GM21717 (cell line): ENCODE measurements around the gene SARM1.
"Not testable (repeated sequence)": the region's sequence is repeated elsewhere in the genome, so short reads cannot be mapped to it uniquely, and the experiment has no call there.

Source experiments
- ATAC-seq: cut with Tn5 transposase; IDR thresholded peaks from one replicate; pipeline ENCODE4 v1.9.1; 2021; ENCODE audit warnings: mild to moderate bottlenecking, moderate library complexity; ENCODE audit not compliant: unreplicated experiment

Gene SARM1

GRCh38 chr17:28415886-28416285, 44.4 kb downstream of the SARM1 start:
- no peak for ATAC-seq

- ATAC-seq = no peak
Measured at GRCh38 chr17:28416703-28417311, 45.3 kb downstream of the SARM1 start.

GRCh38 chr17:28421787-28422305, 50.4 kb downstream of the SARM1 start:
- no peak for ATAC-seq

GRCh38 chr17:28425206-28425605, 53.7 kb downstream of the SARM1 start:
- ATAC-seq = no peak

- ATAC-seq = no peak
Measured at GRCh38 chr17:28426081-28426519, 54.6 kb downstream of the SARM1 start.

GRCh38 chr17:28427371-28427770, 55.9 kb downstream of the SARM1 start:
- no peak for ATAC-seq

- not testable (repeated sequence) for ATAC-seq
Measured at GRCh38 chr17:28427982-28428381, 56.5 kb downstream of the SARM1 start.

- ATAC-seq = no peak
Measured at GRCh38 chr17:28433721-28434120, 62.2 kb downstream of the SARM1 start.

GRCh38 chr17:28434326-28434725, 62.8 kb downstream of the SARM1 start:
- ATAC-seq = not testable (repeated sequence)

GRCh38 chr17:28443901-28444638, 72.6 kb downstream of the SARM1 start:
- no peak for ATAC-seq

GRCh38 chr17:28446716-28447395, 75.4 kb downstream of the SARM1 start:
- no peak for ATAC-seq

GRCh38 chr17:28447396-28447760, 75.9 kb downstream of the SARM1 start:
- ATAC-seq = no peak

GRCh38 chr17:28449859-28450258, 78.4 kb downstream of the SARM1 start:
- no peak for ATAC-seq
